Stimulated activated CD4-positive, alpha-beta T cell treated with anti-CD3 and anti-CD28 coated beads, TNF-alpha, amount 100 ng/mL, for 1 hour (primary cell): ENCODE results near the gene ATP9B.
"Not testable (repeated sequence)": the region's sequence is repeated elsewhere in the genome, so short reads cannot be mapped to it uniquely, and the experiment has no call there.

Source experiments
- DNase-seq, 3 donors: peaks; one replicate each; pipeline ENCODE4 v3.0.0-alpha.2; 2020; ENCODE audit warnings: low read depth in 3 of 3, low spot score in 1 of 3

ATP9B gene

GRCh38 chr18:79323471-79323870 lies 254.3 kb downstream of the ATP9B start:
- no peak for DNase-seq

GRCh38 chr18:79326413-79327198 lies 257.4 kb downstream of the ATP9B start:
- DNase-seq, result no peak

- no peak for DNase-seq
These were observed 258.1 kb downstream of the ATP9B start for GRCh38 chr18:79327199-79327721.

GRCh38 chr18:79327915-79328314 lies 258.7 kb downstream of the ATP9B start:
- not testable (repeated sequence) for DNase-seq

GRCh38 chr18:79328887-79329286 lies 259.7 kb downstream of the ATP9B start:
- DNase-seq, result no peak

GRCh38 chr18:79329786-79330185 lies 260.6 kb downstream of the ATP9B start:
- no peak for DNase-seq

GRCh38 chr18:79332646-79333045 lies 263.5 kb downstream of the ATP9B start:
- no peak for DNase-seq

- no peak for DNase-seq
These were observed 263.9 kb downstream of the ATP9B start for GRCh38 chr18:79333046-79333445.

GRCh38 chr18:79334496-79335233 lies 265.5 kb downstream of the ATP9B start:
- DNase-seq, result no peak

GRCh38 chr18:79335833-79336360 lies 266.7 kb downstream of the ATP9B start:
- no peak for DNase-seq

- DNase-seq, result no peak
These were observed 267.5 kb downstream of the ATP9B start for GRCh38 chr18:79336556-79337142.

- DNase-seq, result no peak
These were observed 268.0 kb downstream of the ATP9B start for GRCh38 chr18:79337184-79337583.

- DNase-seq, result no peak
These were observed 268.4 kb downstream of the ATP9B start for GRCh38 chr18:79337620-79338019.

GRCh38 chr18:79339094-79339908 lies 270.1 kb downstream of the ATP9B start:
- DNase-seq, result no peak

GRCh38 chr18:79343567-79344207 lies 274.5 kb downstream of the ATP9B start:
- no peak for DNase-seq

- DNase-seq, result no peak
These were observed 275.0 kb downstream of the ATP9B start for GRCh38 chr18:79344208-79344581.

GRCh38 chr18:79345366-79345765 lies 276.2 kb downstream of the ATP9B start:
- DNase-seq, result no peak

- DNase-seq, result no peak
These were observed 276.8 kb downstream of the ATP9B start for GRCh38 chr18:79345981-79346380.

GRCh38 chr18:79348066-79348465 lies 278.9 kb downstream of the ATP9B start:
- no peak for DNase-seq

GRCh38 chr18:79352432-79352831 lies 283.2 kb downstream of the ATP9B start:
- DNase-seq, result no peak
